T-helper 1 cell treated with Interleukin-12 subunit alpha and Interleukin-12 subunit beta and Interleukin-4 antibody, amounts not matched to agents 30 ng/mL and 1 ng/mL, for 36 hours (primary cell): ENCODE measurements around the gene PET100. TPM values are rescaled to one million over a fixed set of nuclear protein-coding genes. Genes with fewer than 3 reads are reported as not detected.
"Not testable (repeated sequence)": the region's sequence is repeated elsewhere in the genome, so short reads cannot be mapped to it uniquely, and the experiment has no call there.

Source experiments
- intact Hi-C: fragments of 100-400 bp; cut with micrococcal nuclease; formaldehyde crosslinking; loops from one replicate; pipeline ENCODE4 v1.15.1; 2024
- total RNA-seq: library from RNA; stranded (reverse); gene quantifications from 2 replicates; pipeline ENCODE4 v1.2.3, GENCODE V29; 2022

The PET100 gene
- total RNA-seq, 1 donor from 2014 or later: 124 TPM

GRCh38 chr19:7633698-7634097, 4.1 kb downstream of the PET100 start, which contains the start of gene PCP2:
PCP2 (minus strand) TSS chr19:7633719; CDS start chr19:7633457, 262 bp downstream.
- intact Hi-C loops: no loop called here

GRCh38 chr19:7635670-7636069, 6.1 kb downstream of the PET100 start:
- intact Hi-C loops: no loop called here

GRCh38 chr19:7636317-7636690, 6.7 kb downstream of the PET100 start:
- intact Hi-C loops: no loop called here

- intact Hi-C loops: loop anchor here (1.0 kb wide), 3 partner anchors 8 to 192 kb away; partner anchors contain the start of genes PET100 and XAB2
These were observed 7.2 kb downstream of the PET100 start, which contains the start of gene STXBP2 for GRCh38 chr19:7636691-7637373. STXBP2 (plus strand) TSS chr19:7637110; CDS start chr19:7637150, 40 bp downstream.

GRCh38 chr19:7637374-7638256, 8.0 kb downstream of the PET100 start:
- intact Hi-C loops: loop anchor here (1.0 kb wide), 3 partner anchors 8 to 192 kb away; partner anchors contain the start of genes PET100 and XAB2

GRCh38 chr19:7638802-7639465, 9.3 kb downstream of the PET100 start:
- intact Hi-C loops: no loop called here

GRCh38 chr19:7639863-7640348, 10.3 kb downstream of the PET100 start:
- intact Hi-C loops: no loop called here

GRCh38 chr19:7640803-7641202, 11.2 kb downstream of the PET100 start:
- intact Hi-C loops: no loop called here

GRCh38 chr19:7641290-7642276, 12.0 kb downstream of the PET100 start:
- intact Hi-C loops: no loop called here

- intact Hi-C loops: no loop called here
These were observed 12.9 kb downstream of the PET100 start for GRCh38 chr19:7642295-7643030.

GRCh38 chr19:7643031-7643415, 13.4 kb downstream of the PET100 start:
- intact Hi-C loops: no loop called here

GRCh38 chr19:7643629-7644549, 14.3 kb downstream of the PET100 start:
- intact Hi-C loops: not testable (repeated sequence)

GRCh38 chr19:7644550-7644877, 14.9 kb downstream of the PET100 start:
- intact Hi-C loops: no loop called here

- intact Hi-C loops: no loop called here
These were observed 15.6 kb downstream of the PET100 start for GRCh38 chr19:7645163-7645562.

GRCh38 chr19:7645656-7646425, 16.2 kb downstream of the PET100 start:
- intact Hi-C loops: no loop called here

GRCh38 chr19:7646426-7646700, 16.8 kb downstream of the PET100 start:
- intact Hi-C loops: no loop called here

- intact Hi-C loops: no loop called here
These were observed 17.6 kb downstream of the PET100 start for GRCh38 chr19:7647156-7647555.
